Coronary artery (tissue), 2 donors: ENCODE data around the gene ERCC6L.

ENCODE experiments used
- DNase-seq: peaks from one replicate; pipeline ENCODE4 v3.0.0-alpha.2; 2017; ENCODE audit warnings: low spot score
- H3K27ac ChIP-seq, 2 donors: fragments of 200-600 bp; sonication (generic); one replicate each; pipeline ENCODE4 v1.5.1; 2016 to 2019
- H3K4me3 ChIP-seq: fragments of 200-600 bp; sonication (generic); 2 replicates; pipeline ENCODE4 v1.5.1; 2016; ENCODE audit warnings: mild to moderate bottlenecking, moderate library complexity
- CTCF ChIP-seq: fragments of 200-600 bp; sonication (generic); IDR thresholded peaks from one replicate; pipeline ENCODE4 v1.5.1; 2019; ENCODE audit warnings: antibody characterized with exemption

Gene ERCC6L

GRCh38 chrX:72265263-72265662 is 26.4 kb upstream of the ERCC6L start:
- DNase-seq: no peak
- Histone ChIP-seq H3K4me3 (no peak overlapping the region), H3K27ac (no peak overlapping the region)
- TF ChIP-seq CTCF: no peak

- no peak for DNase-seq
- no peak overlapping the region for H3K4me3 ChIP-seq
- no peak overlapping the region for H3K27ac ChIP-seq
- TF ChIP-seq CTCF: no peak
Measured at GRCh38 chrX:72262077-72262476, 23.2 kb upstream of the ERCC6L start.

- Histone ChIP-seq H3K27ac (no peak overlapping the region), H3K4me3 (no peak overlapping the region)
- TF ChIP-seq CTCF: no peak
- no peak for DNase-seq
Measured at GRCh38 chrX:72260448-72260847, 21.6 kb upstream of the ERCC6L start.

- no peak for DNase-seq
- TF ChIP-seq CTCF: no peak
- Histone ChIP-seq H3K4me3 (no peak overlapping the region), H3K27ac (no peak overlapping the region)
Measured at GRCh38 chrX:72258174-72258573, 19.3 kb upstream of the ERCC6L start.

- TF ChIP-seq CTCF: no peak
- Histone ChIP-seq H3K4me3 (no peak overlapping the region), H3K27ac (no peak overlapping the region)
- no peak for DNase-seq
Measured at GRCh38 chrX:72255864-72256263, 17.0 kb upstream of the ERCC6L start.

GRCh38 chrX:72255445-72255844 is 16.6 kb upstream of the ERCC6L start:
- no peak for TF ChIP-seq CTCF
- no peak for DNase-seq
- Histone ChIP-seq H3K4me3 (no peak overlapping the region), H3K27ac (no peak overlapping the region)

- no peak for DNase-seq
- TF ChIP-seq CTCF: no peak
- Histone ChIP-seq H3K27ac (no peak overlapping the region), H3K4me3 (no peak overlapping the region)
Measured at GRCh38 chrX:72254816-72255215, 16.0 kb upstream of the ERCC6L start.
